IPS-18a (cell line): ENCODE results near the gene SFT2D1.
A peak's percentile ranks its signal among the peaks of the same experiment; 100 is the strongest.
"Not testable (repeated sequence)": the region's sequence is repeated elsewhere in the genome, so short reads cannot be mapped to it uniquely, and the experiment has no call there.

Source experiments
- H3K27ac ChIP-seq: one replicate; pipeline ENCODE4 v1.5.1; 2013; ENCODE audit warnings: low read length
- H3K27me3 ChIP-seq: one replicate; pipeline ENCODE4 v1.6.1; 2013; ENCODE audit warnings: mild to moderate bottlenecking, low read length; ENCODE audit not compliant: control insufficient read depth, insufficient read depth
- H3K36me3 ChIP-seq: one replicate; pipeline ENCODE4 v1.6.1; 2013; ENCODE audit warnings: low read depth, low read length; ENCODE audit not compliant: control insufficient read depth
- H3K4me1 ChIP-seq: one replicate; pipeline ENCODE4 v1.6.1; 2013; ENCODE audit warnings: low read depth, low read length; ENCODE audit not compliant: control insufficient read depth
- H3K4me3 ChIP-seq: one replicate; pipeline ENCODE4 v1.5.1; 2013; ENCODE audit warnings: low read length
- H3K9ac ChIP-seq: one replicate; pipeline ENCODE4 v1.6.1; 2013; ENCODE audit warnings: mild to moderate bottlenecking, low read length, moderate library complexity
- H3K9me3 ChIP-seq: one replicate; pipeline ENCODE4 v1.6.1; 2013; ENCODE audit warnings: low read depth, low read length; ENCODE audit not compliant: control insufficient read depth

The SFT2D1 gene

GRCh38 chr6:166342349-166343149, at the start of gene SFT2D1:
TSS of gene SFT2D1 (minus strand) at chr6:166342545. CDS start at chr6:166342481, 64 bp downstream.
- Histone ChIP-seq H3K4me3 (peak within 1 kb of the TSS; percentile 92), H3K27me3 (no peaks in the 10 kb centered on the region), H3K27ac (peak within 1 kb of the TSS; percentile 37), H3K4me1 (peaks cover 10% of the 10 kb centered on the region), H3K9ac (peak within 1 kb of the TSS; percentile 80), H3K36me3 (peaks cover 3% of the 10 kb centered on the region), H3K9me3 (no peaks in the 10 kb centered on the region)

DNA sequence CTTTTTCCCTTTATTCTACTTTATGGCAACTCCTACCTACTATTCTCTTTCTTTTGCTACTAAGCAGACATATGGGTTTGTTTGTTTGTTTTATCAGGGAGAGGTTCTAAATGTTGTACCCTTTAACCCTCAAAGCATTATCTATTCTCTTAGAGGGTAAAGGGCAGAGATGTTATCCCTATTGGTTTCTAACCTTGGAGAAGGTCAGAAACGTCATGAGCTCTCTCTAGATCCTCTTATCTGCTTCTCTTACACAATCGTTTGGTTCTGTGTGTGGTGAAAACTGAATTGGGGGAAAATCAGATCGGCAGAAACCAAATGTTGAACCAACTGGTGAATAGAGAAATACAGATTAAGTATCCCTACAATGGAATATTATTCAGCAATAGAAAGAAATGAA, 46.8 kb upstream of the SFT2D1 start:
- no peak overlapping the region for H3K9ac ChIP-seq
- no peaks in the 10 kb centered on the region for H3K36me3 ChIP-seq
- H3K27ac ChIP-seq, result no peak overlapping the region
- no peaks in the 10 kb centered on the region for H3K4me1 ChIP-seq
- no peak overlapping the region for H3K4me3 ChIP-seq
- no peaks in the 10 kb centered on the region for H3K9me3 ChIP-seq
- H3K27me3 ChIP-seq, result no peaks in the 10 kb centered on the region

DNA sequence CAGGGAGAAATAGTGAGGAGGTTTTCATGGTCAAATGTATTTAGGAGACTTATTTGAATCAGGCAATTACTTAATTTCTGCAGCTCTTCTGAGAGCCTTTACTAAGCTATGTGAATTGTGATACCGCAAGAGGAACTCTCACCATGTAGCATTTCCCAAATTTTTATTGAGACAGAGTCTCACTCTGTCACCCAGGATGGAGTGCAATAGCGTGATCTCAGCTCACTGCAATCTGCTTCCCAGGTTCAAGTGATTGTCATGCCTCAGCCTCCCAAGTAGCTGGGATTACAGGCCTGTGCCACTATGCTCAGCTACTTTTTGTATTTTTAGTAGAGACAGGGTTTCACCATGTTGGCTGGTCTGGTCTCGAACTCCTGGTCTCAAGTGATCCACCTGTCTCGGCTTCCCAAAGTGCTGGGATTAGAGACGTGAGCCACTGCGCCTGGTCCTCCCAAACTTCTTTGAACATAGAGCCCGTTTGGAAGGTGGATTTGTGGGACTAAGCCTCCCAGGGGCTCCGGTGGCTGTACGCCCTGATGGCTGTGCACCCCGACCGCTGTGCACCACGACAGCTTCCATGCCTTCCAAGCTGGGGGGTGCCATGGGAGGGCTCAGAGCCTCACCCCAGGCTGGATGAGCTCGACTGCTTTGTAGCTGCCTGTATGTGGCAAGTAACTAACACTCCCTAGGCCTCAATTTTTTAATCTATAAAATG, 46.1 kb upstream of the SFT2D1 start:
- no peaks in the 10 kb centered on the region for H3K36me3 ChIP-seq
- no peak overlapping the region for H3K4me3 ChIP-seq
- H3K9ac ChIP-seq, result no peak overlapping the region
- H3K27me3 ChIP-seq, result no peaks in the 10 kb centered on the region
- no peak overlapping the region for H3K27ac ChIP-seq
- no peaks in the 10 kb centered on the region for H3K9me3 ChIP-seq
- no peaks in the 10 kb centered on the region for H3K4me1 ChIP-seq

GRCh38 chr6:166387642-166388289, 45.4 kb upstream of the SFT2D1 start:
- H3K36me3 ChIP-seq, result no peaks in the 10 kb centered on the region
- H3K4me1 ChIP-seq, result no peaks in the 10 kb centered on the region
- H3K9ac ChIP-seq, result no peak overlapping the region
- H3K4me3 ChIP-seq, result no peak overlapping the region
- no peaks in the 10 kb centered on the region for H3K27me3 ChIP-seq
- no peaks in the 10 kb centered on the region for H3K9me3 ChIP-seq
- H3K27ac ChIP-seq, result no peak overlapping the region

- not testable (repeated sequence) for H3K4me1 ChIP-seq, H3K27ac ChIP-seq, H3K36me3 ChIP-seq, H3K9me3 ChIP-seq, H3K9ac ChIP-seq, H3K27me3 ChIP-seq, H3K4me3 ChIP-seq
Observed at GRCh38 chr6:166387098-166387497, 44.8 kb upstream of the SFT2D1 start.

GRCh38 chr6:166386111-166386510, 43.8 kb upstream of the SFT2D1 start:
- no peaks in the 10 kb centered on the region for H3K36me3 ChIP-seq
- no peak overlapping the region for H3K9ac ChIP-seq
- H3K27ac ChIP-seq, result no peak overlapping the region
- peaks cover 5% of the 10 kb centered on the region for H3K4me1 ChIP-seq
- peaks cover 3% of the 10 kb centered on the region for H3K27me3 ChIP-seq
- no peak overlapping the region for H3K4me3 ChIP-seq
- no peaks in the 10 kb centered on the region for H3K9me3 ChIP-seq

GRCh38 chr6:166383802-166384363, 41.5 kb upstream of the SFT2D1 start:
- Histone ChIP-seq H3K9ac (peak overlapping the region; percentile 87), H3K4me3 (peak overlapping the region; percentile 72)
- H3K36me3 ChIP-seq, H3K9me3 ChIP-seq, H3K27ac ChIP-seq, H3K4me1 ChIP-seq, H3K27me3 ChIP-seq: not testable (repeated sequence)

- Histone ChIP-seq H3K27ac (peak within 1 kb of the TSS; percentile 36), H3K36me3 (no peaks in the 10 kb centered on the region), H3K27me3 (peaks cover 3% of the 10 kb centered on the region), H3K9ac (peak within 1 kb of the TSS; percentile 87), H3K9me3 (no peaks in the 10 kb centered on the region), H3K4me3 (peak within 1 kb of the TSS; percentile 72), H3K4me1 (peaks cover 5% of the 10 kb centered on the region)
Observed at GRCh38 chr6:166382933-166383801, 40.8 kb upstream of the SFT2D1 start, which contains the start of gene MPC1. TSS of gene MPC1 (minus strand) at chr6:166382940. CDS start at chr6:166382876, 64 bp downstream.

GRCh38 chr6:166382500-166382932, 40.2 kb upstream of the SFT2D1 start:
- no peaks in the 10 kb centered on the region for H3K9me3 ChIP-seq
- H3K27ac ChIP-seq, result no peak overlapping the region
- H3K4me1 ChIP-seq, result peaks cover 5% of the 10 kb centered on the region
- no peaks in the 10 kb centered on the region for H3K36me3 ChIP-seq
- peak overlapping the region; percentile 72 for H3K4me3 ChIP-seq
- no peak overlapping the region for H3K9ac ChIP-seq
- H3K27me3 ChIP-seq, result peaks cover 3% of the 10 kb centered on the region

- peak overlapping the region; percentile 39 for H3K9ac ChIP-seq
- H3K27ac ChIP-seq, result no peak overlapping the region
- no peaks in the 10 kb centered on the region for H3K9me3 ChIP-seq
- H3K4me3 ChIP-seq, result peak overlapping the region; percentile 72
- H3K27me3 ChIP-seq, result peaks cover 3% of the 10 kb centered on the region
- H3K36me3 ChIP-seq, result no peaks in the 10 kb centered on the region
- peaks cover 5% of the 10 kb centered on the region for H3K4me1 ChIP-seq
Observed at GRCh38 chr6:166381733-166382499, 39.6 kb upstream of the SFT2D1 start.
